D721Med (cell line): ENCODE measurements around the gene ARL13A.
"Not testable (repeated sequence)": the region's sequence is repeated elsewhere in the genome, so short reads cannot be mapped to it uniquely, and the experiment has no call there.

Experiments used
- DNase-seq: peaks from one replicate; pipeline ENCODE4 v3.0.0; 2011; ENCODE audit warnings: low spot score; ENCODE audit not compliant: insufficient read length
- FAIRE-seq: peaks from 2 replicates; lab custom pipeline; 2011; peaks lifted over from hg19 to GRCh38; lab: Jason Lieb, UNC
- TF ChIP-seq, protein P1 (sequence below): IDR thresholded peaks from 2 replicates; pipeline ENCODE4 v1.5.1; 2012; ENCODE audit warnings: mild to moderate bottlenecking, control low read depth; ENCODE audit not compliant: insufficient read depth; ENCODE audit errors: missing control alignments

The ARL13A gene

GRCh38 chrX:100984818-100985217 is 15.3 kb downstream of the ARL13A start:
- FAIRE-seq (no peak), DNase-seq (no peak)
- TF ChIP-seq, protein P1, sequence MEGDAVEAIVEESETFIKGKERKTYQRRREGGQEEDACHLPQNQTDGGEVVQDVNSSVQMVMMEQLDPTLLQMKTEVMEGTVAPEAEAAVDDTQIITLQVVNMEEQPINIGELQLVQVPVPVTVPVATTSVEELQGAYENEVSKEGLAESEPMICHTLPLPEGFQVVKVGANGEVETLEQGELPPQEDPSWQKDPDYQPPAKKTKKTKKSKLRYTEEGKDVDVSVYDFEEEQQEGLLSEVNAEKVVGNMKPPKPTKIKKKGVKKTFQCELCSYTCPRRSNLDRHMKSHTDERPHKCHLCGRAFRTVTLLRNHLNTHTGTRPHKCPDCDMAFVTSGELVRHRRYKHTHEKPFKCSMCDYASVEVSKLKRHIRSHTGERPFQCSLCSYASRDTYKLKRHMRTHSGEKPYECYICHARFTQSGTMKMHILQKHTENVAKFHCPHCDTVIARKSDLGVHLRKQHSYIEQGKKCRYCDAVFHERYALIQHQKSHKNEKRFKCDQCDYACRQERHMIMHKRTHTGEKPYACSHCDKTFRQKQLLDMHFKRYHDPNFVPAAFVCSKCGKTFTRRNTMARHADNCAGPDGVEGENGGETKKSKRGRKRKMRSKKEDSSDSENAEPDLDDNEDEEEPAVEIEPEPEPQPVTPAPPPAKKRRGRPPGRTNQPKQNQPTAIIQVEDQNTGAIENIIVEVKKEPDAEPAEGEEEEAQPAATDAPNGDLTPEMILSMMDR = no peak

DNA sequence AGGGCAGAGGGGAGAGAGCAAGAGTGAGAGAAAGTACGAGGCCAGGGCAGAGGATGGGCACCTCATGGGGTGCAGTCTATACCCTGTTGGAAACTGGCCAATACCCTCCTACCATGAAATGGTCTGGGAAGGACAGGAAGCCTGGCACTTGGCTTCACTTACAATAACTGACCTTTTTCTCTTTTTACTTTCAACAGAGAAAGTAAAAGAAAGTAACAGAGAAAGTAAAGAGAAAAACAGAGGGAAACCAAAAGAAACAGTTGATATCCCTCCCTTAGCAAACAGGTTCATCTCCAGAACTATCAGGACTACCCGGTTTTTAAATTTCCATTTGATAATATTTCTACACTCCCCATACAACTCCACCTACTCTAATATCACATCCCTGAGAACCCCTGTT is 20.6 kb downstream of the ARL13A start:
- no peak for FAIRE-seq
- no peak for DNase-seq
- TF ChIP-seq, protein P1 = no peak

GRCh38 chrX:100994352-100995281 is 25.1 kb downstream of the ARL13A start:
- no peak for FAIRE-seq
- DNase-seq = no peak
- TF ChIP-seq, protein P1 = no peak

GRCh38 chrX:100995469-100995868 is 26.0 kb downstream of the ARL13A start:
- FAIRE-seq = no peak
- TF ChIP-seq, protein P1 = no peak
- DNase-seq = no peak

GRCh38 chrX:100999451-100999850 is 29.9 kb downstream of the ARL13A start:
- FAIRE-seq = no peak
- TF ChIP-seq, protein P1 = no peak
- no peak for DNase-seq

- TF ChIP-seq, protein P1 = no peak
- FAIRE-seq (no peak), DNase-seq (no peak)
Observed at GRCh38 chrX:101009090-101009489, 39.6 kb downstream of the ARL13A start.

- FAIRE-seq, DNase-seq: not testable (repeated sequence)
Observed at GRCh38 chrX:101012031-101012430, 42.5 kb downstream of the ARL13A start.
